ENCODE results near the gene RASL12. TPM values are rescaled to one million over a fixed set of nuclear protein-coding genes. Genes with fewer than 3 reads are reported as not detected.

RASL12 gene
- total and polyA plus RNA-seq, 11 donors = 8.3 to 35.0 (median 13.3) TPM

DNA sequence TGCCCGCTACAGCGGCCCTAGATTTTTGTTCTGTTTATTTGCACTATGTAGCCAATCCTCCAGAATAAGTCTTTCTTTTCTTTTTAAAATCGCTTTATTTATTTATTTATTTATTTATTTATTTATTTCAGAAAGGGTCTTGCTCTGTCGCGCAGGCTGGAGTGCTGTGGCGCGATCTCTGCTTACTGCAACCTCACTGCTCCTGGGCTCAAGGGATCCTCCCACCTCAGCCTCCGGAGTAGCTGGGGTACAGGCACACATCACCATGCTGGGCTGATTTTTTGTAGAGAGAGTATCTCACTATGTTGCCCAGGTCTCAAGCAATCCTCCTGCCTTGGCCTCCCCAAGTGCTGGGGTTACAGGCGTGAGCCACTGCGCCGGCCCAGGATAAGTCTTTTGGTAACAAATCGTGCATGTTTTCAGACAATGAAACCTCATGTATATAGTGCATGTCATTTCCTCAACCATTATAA is 38.0 kb downstream of the RASL12 start:
- ATAC-seq (no peak), DNase-seq (no peak)
- WGBS, 4 donors = 61 to 64% (median 63%) methylated on average over 12 of the region's 12 CpGs
- Histone ChIP-seq H3K4me1 (peaks cover 0 to 35% (median 10%) of the 10 kb centered on the region in 12 donors), H3K36me3 (peaks cover 0 to 21% (median 17%) of the 10 kb centered on the region in 9 donors), H3K27me3 (peaks cover 0 to 5% (median 0%) of the 10 kb centered on the region in 9 donors), H3K27ac (peak overlapping the region in 8 of 12 donors; percentile 70 to 90 (median 77)), H3K9me3 (no peaks in the 10 kb centered on the region), H3K4me3 (peak overlapping the region in 11 of 12 donors; percentile 61 to 99 (median 90))
- intact Hi-C loops (cut with DNase I) = loop anchor here in 8 of 10 donors (1.0 to 10.0 kb wide), 7 partner anchors 39 to 268 kb away; partner anchors contain the start of genes RNU5A-1 (in 2 of the 8) and KBTBD13 (in 1 of the 8)
- no peak for TF ChIP-seq POLR2A (IDR thresholded peaks at IDR 0.05)
- TF ChIP-seq, protein P1, sequence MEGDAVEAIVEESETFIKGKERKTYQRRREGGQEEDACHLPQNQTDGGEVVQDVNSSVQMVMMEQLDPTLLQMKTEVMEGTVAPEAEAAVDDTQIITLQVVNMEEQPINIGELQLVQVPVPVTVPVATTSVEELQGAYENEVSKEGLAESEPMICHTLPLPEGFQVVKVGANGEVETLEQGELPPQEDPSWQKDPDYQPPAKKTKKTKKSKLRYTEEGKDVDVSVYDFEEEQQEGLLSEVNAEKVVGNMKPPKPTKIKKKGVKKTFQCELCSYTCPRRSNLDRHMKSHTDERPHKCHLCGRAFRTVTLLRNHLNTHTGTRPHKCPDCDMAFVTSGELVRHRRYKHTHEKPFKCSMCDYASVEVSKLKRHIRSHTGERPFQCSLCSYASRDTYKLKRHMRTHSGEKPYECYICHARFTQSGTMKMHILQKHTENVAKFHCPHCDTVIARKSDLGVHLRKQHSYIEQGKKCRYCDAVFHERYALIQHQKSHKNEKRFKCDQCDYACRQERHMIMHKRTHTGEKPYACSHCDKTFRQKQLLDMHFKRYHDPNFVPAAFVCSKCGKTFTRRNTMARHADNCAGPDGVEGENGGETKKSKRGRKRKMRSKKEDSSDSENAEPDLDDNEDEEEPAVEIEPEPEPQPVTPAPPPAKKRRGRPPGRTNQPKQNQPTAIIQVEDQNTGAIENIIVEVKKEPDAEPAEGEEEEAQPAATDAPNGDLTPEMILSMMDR (IDR thresholded peaks at IDR 0.05) = no peak

GRCh38 chr15:65028921-65029735 is 38.7 kb downstream of the RASL12 start, which contains the start of gene MTFMT:
TSS of gene MTFMT (minus strand) at chr15:65029639. CDS start at chr15:65029613, 26 bp downstream.
- DNase-seq (peak; percentile 92 to 97 (median 94)), ATAC-seq (peak; percentile 90 to 97 (median 96))
- 0 to 1% (median 1%) methylated on average over 39 to 73 of the region's 73 CpGs for WGBS, 4 donors
- H3K27me3 ChIP-seq = peaks cover 0 to 5% (median 0%) of the 10 kb centered on the region in 9 donors
- TF ChIP-seq, protein P1 (IDR thresholded peaks at IDR 0.05) = peak in 2 of 12 donors; percentile 15 to 23
- peak; percentile 60 to 93 for TF ChIP-seq POLR2A (IDR thresholded peaks at IDR 0.05)
- peaks cover 0 to 28% (median 23%) of the 10 kb centered on the region in 9 donors for H3K36me3 ChIP-seq
- intact Hi-C loops (cut with DNase I) = loop anchor here in 1 of 10 donors (1.0 kb wide), 1 partner anchor 39 kb away; no protein-coding TSS in a partner anchor
- H3K9me3 ChIP-seq = no peaks in the 10 kb centered on the region
- H3K4me1 ChIP-seq = peaks cover 0 to 34% (median 10%) of the 10 kb centered on the region in 12 donors
- peak within 1 kb of the TSS; percentile 61 to 99 (median 84) for H3K4me3 ChIP-seq
- peak within 1 kb of the TSS in 11 of 12 donors; percentile 64 to 90 (median 77) for H3K27ac ChIP-seq

GRCh38 chr15:65028338-65028737 is 39.5 kb downstream of the RASL12 start:
- ATAC-seq = no peak
- Histone ChIP-seq H3K9me3 (no peaks in the 10 kb centered on the region), H3K27ac (peak overlapping the region in 5 of 12 donors; percentile 70 to 88 (median 74)), H3K27me3 (peaks cover 0 to 5% (median 0%) of the 10 kb centered on the region in 9 donors), H3K4me1 (peaks cover 0 to 26% (median 10%) of the 10 kb centered on the region in 12 donors), H3K36me3 (peaks cover 0 to 36% (median 31%) of the 10 kb centered on the region in 9 donors), H3K4me3 (peak overlapping the region in 10 of 12 donors; percentile 61 to 99 (median 84))
- no peak for DNase-seq
- TF ChIP-seq, protein P1 (IDR thresholded peaks at IDR 0.05) = no peak
- no peak for TF ChIP-seq POLR2A (IDR thresholded peaks at IDR 0.05)
- intact Hi-C loops (cut with DNase I) = no loop called here
- 60 to 67% (median 61%) methylated on average over 10 of the region's 10 CpGs for WGBS, 4 donors

GRCh38 chr15:65027593-65027992 is 40.2 kb downstream of the RASL12 start:
- Histone ChIP-seq H3K27ac (peak overlapping the region in 1 of 12 donors; percentile 74), H3K4me1 (peaks cover 0 to 19% (median 10%) of the 10 kb centered on the region in 12 donors), H3K9me3 (no peaks in the 10 kb centered on the region), H3K27me3 (peaks cover 0 to 2% (median 0%) of the 10 kb centered on the region in 9 donors), H3K36me3 (peaks cover 0 to 43% (median 37%) of the 10 kb centered on the region in 9 donors), H3K4me3 (peak overlapping the region in 5 of 12 donors; percentile 13 to 92 (median 77))
- intact Hi-C loops (cut with DNase I) = no loop called here
- DNase-seq = no peak
- no peak for ATAC-seq
- WGBS, 4 donors = 84 to 88% (median 86%) methylated on average over 1 of the region's 1 CpG
- TF ChIP-seq, protein P1 (IDR thresholded peaks at IDR 0.05) = no peak
- no peak for TF ChIP-seq POLR2A (IDR thresholded peaks at IDR 0.05)
